SU-DHL-6 (cell line): ENCODE results near the gene TMEM247.

ENCODE experiments used
- H2AFZ ChIP-seq: fragments of 200-600 bp; sonication (generic); 2 replicates; pipeline ENCODE4 v1.6.1; 2014; ENCODE audit warnings: low read depth, mild to moderate bottlenecking, moderate library complexity, mixed read lengths, antibody characterized with exemption, low read length; ENCODE audit not compliant: severe bottlenecking
- H3F3A ChIP-seq: fragments of 200-600 bp; shearing (Covaris generic); 2 replicates; pipeline ENCODE4 v1.6.0; 2016; ENCODE audit warnings: antibody characterized with exemption, mild to moderate bottlenecking; ENCODE audit not compliant: insufficient read depth
- H3K27ac ChIP-seq: fragments of 200-600 bp; sonication (generic); 2 replicates; pipeline ENCODE4 v1.5.1; 2016; ENCODE audit warnings: low read depth, mild to moderate bottlenecking, low read length, moderate library complexity, mixed read lengths
- H3K27me3 ChIP-seq: fragments of 200-600 bp; sonication (generic), shearing (Covaris generic); 2 replicates; pipeline ENCODE4 v1.6.0; 2014; ENCODE audit warnings: mild to moderate bottlenecking, low read length
- H3K36me3 ChIP-seq: fragments of 200-600 bp; sonication (generic); 2 replicates; pipeline ENCODE4 v1.6.1; 2014; ENCODE audit warnings: mild to moderate bottlenecking, low read length, mixed read lengths
- H3K4me2 ChIP-seq: fragments of 300-600, 200-600 bp; shearing (Covaris generic), sonication (generic); 2 replicates; pipeline ENCODE4 v1.6.0; 2014; ENCODE audit warnings: low read length, low read depth, mild to moderate bottlenecking; ENCODE audit not compliant: poor library complexity, severe bottlenecking
- H3K4me3 ChIP-seq: fragments of 200-600 bp; sonication (generic); 2 replicates; pipeline ENCODE4 v1.5.1; 2014; ENCODE audit warnings: antibody characterized with exemption, low read length, mild to moderate bottlenecking, mixed read lengths; ENCODE audit not compliant: insufficient read depth, poor library complexity, severe bottlenecking
- H3K79me2 ChIP-seq: fragments of 200-600 bp; sonication (generic); 2 replicates; pipeline ENCODE4 v1.6.1; 2014; ENCODE audit warnings: mild to moderate bottlenecking, low read length, moderate library complexity; ENCODE audit not compliant: insufficient read depth
- H3K9ac ChIP-seq: fragments of 200-600 bp; sonication (generic); 2 replicates; pipeline ENCODE4 v1.7.0; 2014; ENCODE audit warnings: mild to moderate bottlenecking, low read length
- H3K9me2 ChIP-seq: fragments of 200-600 bp; sonication (generic); replicated peaks from 2 replicates; pipeline ENCODE4 v1.6.1; 2014; ENCODE audit warnings: low read length; ENCODE audit not compliant: insufficient read depth
- H3K9me3 ChIP-seq: fragments of 200-600 bp; sonication (generic); 2 replicates; pipeline ENCODE4 v1.6.1; 2014; ENCODE audit warnings: low read length, mixed read lengths; ENCODE audit not compliant: insufficient read depth
- H4K20me1 ChIP-seq: fragments of 200-600 bp; sonication (generic); 2 replicates; pipeline ENCODE4 v1.6.1; 2014; ENCODE audit warnings: low read depth, mild to moderate bottlenecking, antibody characterized with exemption, low read length, moderate library complexity, mixed read lengths
- EZH2phosphoT487 ChIP-seq: fragments of 200-600 bp; sonication (generic), shearing (Covaris generic); conservative IDR thresholded peaks from 2 replicates; pipeline ENCODE4 v1.6.1; 2018; ENCODE audit warnings: mild to moderate bottlenecking, antibody characterized with exemption, low read length, moderate library complexity, mixed read lengths
- TF ChIP-seq, protein P1 (sequence below): fragments of 200-600 bp; sonication (generic); IDR thresholded peaks from one replicate; pipeline ENCODE4 v1.5.1; 2017; ENCODE audit warnings: antibody characterized with exemption, mild to moderate bottlenecking, low read length, moderate library complexity; ENCODE audit not compliant: insufficient read depth, poor library complexity, severe bottlenecking

TMEM247 gene

DNA sequence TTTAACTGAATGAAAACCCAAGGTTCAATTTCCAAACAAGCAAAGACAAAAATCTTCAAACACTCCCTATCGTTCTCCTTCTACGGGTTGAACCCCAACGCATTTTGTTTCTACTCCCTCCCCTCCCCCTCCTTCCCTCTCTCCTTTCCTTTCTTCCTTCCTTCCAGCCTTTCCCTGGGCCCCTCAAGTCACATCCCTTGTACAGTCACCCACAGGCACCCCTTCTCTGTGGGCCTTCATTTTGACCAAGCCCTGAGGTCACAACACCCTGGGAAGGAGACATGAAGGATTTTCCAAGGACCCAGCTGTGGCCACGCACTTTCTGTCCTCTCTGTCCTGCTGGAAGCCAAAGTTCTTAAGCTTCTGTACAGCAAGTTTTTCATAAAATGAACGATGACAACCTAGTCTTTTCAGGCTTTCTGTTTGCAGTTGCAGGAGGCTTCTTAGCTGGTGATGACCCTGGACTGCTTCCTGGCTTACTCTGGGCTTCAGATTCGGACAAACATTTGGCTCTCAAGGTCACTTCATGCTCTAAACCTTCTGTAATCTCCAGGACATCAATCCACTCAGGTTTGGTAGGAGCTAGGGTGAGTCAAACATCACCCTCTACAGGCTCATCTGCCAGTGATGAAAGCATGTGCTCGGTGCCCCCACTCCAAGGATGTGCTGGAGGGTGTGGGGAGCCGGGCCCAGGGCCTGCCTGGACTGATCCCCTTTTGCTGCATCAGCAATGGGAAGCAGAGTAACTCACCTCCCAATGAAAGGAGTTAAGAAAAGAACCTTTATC is 25.5 kb downstream of the TMEM247 start:
- no peak overlapping the region for H2AFZ ChIP-seq
- H3K36me3 ChIP-seq: no peaks in the 10 kb centered on the region
- no peaks in the 10 kb centered on the region for H3K9me3 ChIP-seq
- H3K9me2 ChIP-seq: no peaks in the 10 kb centered on the region
- H3K27me3 ChIP-seq: no peaks in the 10 kb centered on the region
- TF ChIP-seq, protein P1, sequence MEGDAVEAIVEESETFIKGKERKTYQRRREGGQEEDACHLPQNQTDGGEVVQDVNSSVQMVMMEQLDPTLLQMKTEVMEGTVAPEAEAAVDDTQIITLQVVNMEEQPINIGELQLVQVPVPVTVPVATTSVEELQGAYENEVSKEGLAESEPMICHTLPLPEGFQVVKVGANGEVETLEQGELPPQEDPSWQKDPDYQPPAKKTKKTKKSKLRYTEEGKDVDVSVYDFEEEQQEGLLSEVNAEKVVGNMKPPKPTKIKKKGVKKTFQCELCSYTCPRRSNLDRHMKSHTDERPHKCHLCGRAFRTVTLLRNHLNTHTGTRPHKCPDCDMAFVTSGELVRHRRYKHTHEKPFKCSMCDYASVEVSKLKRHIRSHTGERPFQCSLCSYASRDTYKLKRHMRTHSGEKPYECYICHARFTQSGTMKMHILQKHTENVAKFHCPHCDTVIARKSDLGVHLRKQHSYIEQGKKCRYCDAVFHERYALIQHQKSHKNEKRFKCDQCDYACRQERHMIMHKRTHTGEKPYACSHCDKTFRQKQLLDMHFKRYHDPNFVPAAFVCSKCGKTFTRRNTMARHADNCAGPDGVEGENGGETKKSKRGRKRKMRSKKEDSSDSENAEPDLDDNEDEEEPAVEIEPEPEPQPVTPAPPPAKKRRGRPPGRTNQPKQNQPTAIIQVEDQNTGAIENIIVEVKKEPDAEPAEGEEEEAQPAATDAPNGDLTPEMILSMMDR: no peak
- no peak for TF ChIP-seq EZH2phosphoT487
- no peak overlapping the region for H3K4me3 ChIP-seq
- H4K20me1 ChIP-seq: no peaks in the 10 kb centered on the region
- no peaks in the 10 kb centered on the region for H3K79me2 ChIP-seq
- no peak overlapping the region for H3K9ac ChIP-seq
- H3K4me2 ChIP-seq: no peak overlapping the region
- no peak overlapping the region for H3K27ac ChIP-seq
- H3F3A ChIP-seq: no peaks in the 10 kb centered on the region

DNA sequence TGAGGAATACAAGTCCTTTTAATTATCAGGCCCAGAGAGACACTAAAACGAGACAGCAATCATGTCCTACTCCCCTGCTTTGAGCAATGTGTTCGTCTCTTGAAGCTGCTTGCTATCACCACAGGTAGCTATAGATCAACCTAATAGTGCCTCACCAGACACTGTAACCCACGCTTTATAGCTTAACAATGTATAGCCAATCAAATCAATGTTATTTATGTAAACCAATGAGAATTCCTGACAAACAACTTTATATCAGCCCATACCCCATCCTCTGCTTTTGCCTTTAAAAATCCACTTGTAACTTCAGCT is 26.1 kb downstream of the TMEM247 start:
- H3K4me2 ChIP-seq: no peak overlapping the region
- H4K20me1 ChIP-seq: no peaks in the 10 kb centered on the region
- H3K9me2 ChIP-seq: no peaks in the 10 kb centered on the region
- H3K27ac ChIP-seq: no peak overlapping the region
- no peak overlapping the region for H3K9ac ChIP-seq
- no peak for TF ChIP-seq EZH2phosphoT487
- H3K9me3 ChIP-seq: no peaks in the 10 kb centered on the region
- no peaks in the 10 kb centered on the region for H3K36me3 ChIP-seq
- H2AFZ ChIP-seq: no peak overlapping the region
- no peaks in the 10 kb centered on the region for H3K79me2 ChIP-seq
- H3K27me3 ChIP-seq: no peaks in the 10 kb centered on the region
- H3F3A ChIP-seq: no peaks in the 10 kb centered on the region
- no peak overlapping the region for H3K4me3 ChIP-seq

DNA sequence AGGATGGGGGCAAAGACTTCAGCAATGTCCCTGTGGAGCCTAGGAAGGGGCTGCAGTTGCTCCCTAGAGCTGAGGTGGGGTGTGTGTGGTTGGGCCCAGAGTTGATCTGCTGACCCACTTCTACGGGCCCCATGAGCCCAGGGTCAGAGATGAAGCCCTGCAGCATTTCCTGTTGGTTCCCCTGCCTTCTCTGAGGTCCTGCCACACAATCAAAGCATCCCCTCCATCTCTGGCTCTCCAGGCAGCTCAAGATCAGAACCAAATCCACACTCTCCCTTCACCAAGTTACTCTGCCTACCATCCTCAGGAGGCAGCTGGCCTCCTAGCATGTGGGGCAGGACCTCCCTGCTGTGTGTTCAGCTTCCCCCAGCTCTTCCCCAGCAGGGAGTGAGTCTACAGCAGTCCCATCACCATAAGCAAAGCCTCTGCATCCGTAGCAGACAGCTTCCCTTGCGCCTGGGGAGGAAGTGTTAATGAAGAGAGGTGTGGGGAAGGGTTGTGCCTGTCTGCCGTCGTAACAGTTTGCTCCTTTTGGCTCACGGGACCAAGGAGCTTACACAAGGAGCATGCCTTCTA is 26.9 kb downstream of the TMEM247 start:
- no peaks in the 10 kb centered on the region for H3K9me3 ChIP-seq
- no peak for TF ChIP-seq EZH2phosphoT487
- TF ChIP-seq, protein P1: no peak
- no peak overlapping the region for H3K9ac ChIP-seq
- no peak overlapping the region for H3K4me3 ChIP-seq
- H3K36me3 ChIP-seq: no peaks in the 10 kb centered on the region
- no peaks in the 10 kb centered on the region for H3F3A ChIP-seq
- H3K79me2 ChIP-seq: no peaks in the 10 kb centered on the region
- H3K9me2 ChIP-seq: no peaks in the 10 kb centered on the region
- H4K20me1 ChIP-seq: no peaks in the 10 kb centered on the region
- no peak overlapping the region for H3K4me2 ChIP-seq
- no peak overlapping the region for H2AFZ ChIP-seq
- H3K27me3 ChIP-seq: no peaks in the 10 kb centered on the region
- no peak overlapping the region for H3K27ac ChIP-seq

DNA sequence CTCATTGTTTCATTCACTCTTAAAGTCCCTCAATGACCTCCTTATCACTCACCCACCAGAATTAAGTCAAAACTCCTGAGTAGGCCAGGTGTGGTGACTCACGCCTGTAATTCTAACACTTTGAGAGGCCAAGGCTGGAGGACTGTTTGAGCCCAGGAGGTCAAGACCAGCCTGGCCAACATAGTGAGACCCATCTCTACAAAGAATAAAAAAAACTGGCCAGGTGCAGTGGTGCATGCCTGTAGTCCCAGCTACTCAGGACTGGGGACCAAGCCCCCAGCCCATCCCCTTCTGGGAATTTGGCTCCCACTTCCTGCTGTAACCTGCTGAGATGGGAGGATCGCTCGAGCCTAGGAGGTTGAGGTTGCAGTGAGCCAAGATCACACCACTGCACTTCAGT is 28.9 kb downstream of the TMEM247 start:
- Histone ChIP-seq H3F3A (no peaks in the 10 kb centered on the region), H3K4me2 (no peak overlapping the region), H4K20me1 (no peaks in the 10 kb centered on the region), H3K9me3 (no peaks in the 10 kb centered on the region), H3K27me3 (no peaks in the 10 kb centered on the region), H3K79me2 (no peaks in the 10 kb centered on the region), H3K36me3 (no peaks in the 10 kb centered on the region), H3K9ac (no peak overlapping the region), H3K4me3 (no peak overlapping the region), H3K27ac (no peak overlapping the region), H3K9me2 (no peaks in the 10 kb centered on the region), H2AFZ (no peak overlapping the region)
- TF ChIP-seq, protein P1: no peak
- no peak for TF ChIP-seq EZH2phosphoT487
